WTC11 (cell line): Measurements from ENCODE around the gene ANXA2. TPM values are rescaled to one million over a fixed set of nuclear protein-coding genes. Genes with fewer than 3 reads are reported as not detected.
A peak's percentile ranks its signal among the peaks of the same experiment; 100 is the strongest.

Source experiments
- ATAC-seq: fragments of 200-7000 bp; cut with Tn5 transposase; 2 replicates; pipeline ENCODE4 v1.10.0; 2021; ENCODE audit warnings: mild to moderate bottlenecking, moderate library complexity
- CTCF ChIA-PET: fragments of 300-600 bp; sonication (Branson Sonifier 250); formaldehyde crosslinking; loops from one replicate; lab custom pipeline; 2021; ENCODE audit warnings: antibody characterized with exemption; lab: Charles Lee
- POLR2A ChIA-PET: fragments of 350-600 bp; sonication (Branson Sonifier 250); formaldehyde crosslinking; loops from one replicate; lab custom pipeline; 2021; ENCODE audit warnings: antibody characterized with exemption; lab: Charles Lee
- DNase-seq: peaks from one replicate; pipeline ENCODE4 v3.0.0; 2021; ENCODE audit warnings: low spot score
- H3K27ac Mint-ChIP-seq: 2 replicates; pipeline ENCODE4 v1.8.0; 2021; ENCODE audit warnings: mixed read lengths
- H3K27me3 Mint-ChIP-seq: 2 replicates; pipeline ENCODE4 v1.8.0; 2021; ENCODE audit warnings: low read depth, mild to moderate bottlenecking, moderate library complexity, mixed read lengths
- H3K36me3 Mint-ChIP-seq: 2 replicates; pipeline ENCODE4 v1.8.0; 2021; ENCODE audit warnings: mixed read lengths
- H3K4me1 Mint-ChIP-seq: 2 replicates; pipeline ENCODE4 v1.8.0; 2022; ENCODE audit warnings: mixed read lengths
- H3K4me3 Mint-ChIP-seq: 2 replicates; pipeline ENCODE4 v1.8.0; 2021; ENCODE audit warnings: mild to moderate bottlenecking, moderate library complexity, mixed read lengths
- H3K9me3 Mint-ChIP-seq: 2 replicates; pipeline ENCODE4 v1.8.0; 2021; ENCODE audit warnings: mixed read lengths
- ATF2 ChIP-seq: sonication (generic); formaldehyde crosslinking; IDR thresholded peaks from 2 replicates; pipeline ENCODE4 v1.8.1; 2022; ENCODE audit warnings: low read depth, missing genetic modification reagents, borderline replicate concordance
- FOXK1 ChIP-seq: sonication (generic); formaldehyde crosslinking; IDR thresholded peaks from 2 replicates; pipeline ENCODE4 v1.8.0; 2022; ENCODE audit warnings: mild to moderate bottlenecking, moderate library complexity, missing genetic modification reagents
- GABPB1 ChIP-seq: sonication (generic); formaldehyde crosslinking; IDR thresholded peaks from 2 replicates; pipeline ENCODE4 v1.8.1; 2023; ENCODE audit warnings: mild to moderate bottlenecking, missing genetic modification reagents
- NFE2L1 ChIP-seq: sonication (generic); formaldehyde crosslinking; IDR thresholded peaks from 2 replicates; pipeline ENCODE4 v1.8.1; 2023; ENCODE audit warnings: missing genetic modification reagents
- OVOL2 ChIP-seq: fragments of 250-450 bp; sonication (Bioruptor Pico); IDR thresholded peaks from 2 replicates; pipeline ENCODE4 v1.9.0; 2021; ENCODE audit warnings: mild to moderate bottlenecking, borderline replicate concordance
- SP1 ChIP-seq: sonication (generic); formaldehyde crosslinking; conservative IDR thresholded peaks from 2 replicates; pipeline ENCODE4 v1.8.1; 2022; ENCODE audit warnings: missing genetic modification reagents
- TEAD1 ChIP-seq: sonication (generic); formaldehyde crosslinking; IDR thresholded peaks from 2 replicates; pipeline ENCODE4 v1.8.0; 2022; ENCODE audit warnings: mild to moderate bottlenecking, missing genetic modification reagents
- TP53 ChIP-seq: sonication (generic); formaldehyde crosslinking; IDR thresholded peaks from 2 replicates; pipeline ENCODE4 v1.8.1; 2023; ENCODE audit warnings: mild to moderate bottlenecking, missing genetic modification reagents
- ZNF281 ChIP-seq: sonication (generic); formaldehyde crosslinking; IDR thresholded peaks from 2 replicates; pipeline ENCODE4 v1.8.0; 2023; ENCODE audit warnings: mild to moderate bottlenecking, missing genetic modification reagents
- ZNF416 ChIP-seq: fragments of 250-450 bp; sonication (Bioruptor Pico); IDR thresholded peaks from 2 replicates; pipeline ENCODE4 v1.9.0; 2021; ENCODE audit warnings: mild to moderate bottlenecking, inconsistent platforms
- ZNF423 ChIP-seq: fragments of 250-450 bp; sonication (Bioruptor Pico); IDR thresholded peaks from 2 replicates; pipeline ENCODE4 v2.1.2; 2022; ENCODE audit warnings: mild to moderate bottlenecking, moderate library complexity
- ZNF532 ChIP-seq: fragments of 250-450 bp; sonication (Bioruptor Pico); IDR thresholded peaks from 2 replicates; pipeline ENCODE4 v1.9.0; 2021; ENCODE audit warnings: mild to moderate bottlenecking, borderline replicate concordance
- total RNA-seq: library from RNA; stranded (reverse); gene quantifications from 3 replicates; pipeline ENCODE4 v1.2.3, GENCODE V29; 2021
- TF ChIP-seq, protein P1 (sequence below): sonication (generic); formaldehyde crosslinking; IDR thresholded peaks from 2 replicates; pipeline ENCODE4 v1.8.0; 2022; ENCODE audit warnings: mild to moderate bottlenecking, missing genetic modification reagents
- TF ChIP-seq, protein P2 (sequence below): sonication (generic); formaldehyde crosslinking; IDR thresholded peaks from 2 replicates; pipeline ENCODE4 v1.8.1; 2023; ENCODE audit warnings: mild to moderate bottlenecking, moderate library complexity, missing genetic modification reagents
- TF ChIP-seq, protein P3 (sequence below): sonication (generic); formaldehyde crosslinking; IDR thresholded peaks from 2 replicates; pipeline ENCODE4 v1.8.1; 2022; ENCODE audit warnings: mild to moderate bottlenecking, missing genetic modification reagents, moderate library complexity, borderline replicate concordance
- TF ChIP-seq, protein P4 (sequence below): sonication (generic); formaldehyde crosslinking; IDR thresholded peaks from 2 replicates; pipeline ENCODE4 v1.8.1; 2023; ENCODE audit warnings: mild to moderate bottlenecking, missing genetic modification reagents

ANXA2 gene
- total RNA-seq, 1 experiment from 2014 or later = 152 TPM

- TF ChIP-seq, protein P1, sequence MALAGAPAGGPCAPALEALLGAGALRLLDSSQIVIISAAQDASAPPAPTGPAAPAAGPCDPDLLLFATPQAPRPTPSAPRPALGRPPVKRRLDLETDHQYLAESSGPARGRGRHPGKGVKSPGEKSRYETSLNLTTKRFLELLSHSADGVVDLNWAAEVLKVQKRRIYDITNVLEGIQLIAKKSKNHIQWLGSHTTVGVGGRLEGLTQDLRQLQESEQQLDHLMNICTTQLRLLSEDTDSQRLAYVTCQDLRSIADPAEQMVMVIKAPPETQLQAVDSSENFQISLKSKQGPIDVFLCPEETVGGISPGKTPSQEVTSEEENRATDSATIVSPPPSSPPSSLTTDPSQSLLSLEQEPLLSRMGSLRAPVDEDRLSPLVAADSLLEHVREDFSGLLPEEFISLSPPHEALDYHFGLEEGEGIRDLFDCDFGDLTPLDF = no peak
- TF ChIP-seq FOXK1 (CRISPR knock-in tag) = no peak
- TF ChIP-seq, protein P2, sequence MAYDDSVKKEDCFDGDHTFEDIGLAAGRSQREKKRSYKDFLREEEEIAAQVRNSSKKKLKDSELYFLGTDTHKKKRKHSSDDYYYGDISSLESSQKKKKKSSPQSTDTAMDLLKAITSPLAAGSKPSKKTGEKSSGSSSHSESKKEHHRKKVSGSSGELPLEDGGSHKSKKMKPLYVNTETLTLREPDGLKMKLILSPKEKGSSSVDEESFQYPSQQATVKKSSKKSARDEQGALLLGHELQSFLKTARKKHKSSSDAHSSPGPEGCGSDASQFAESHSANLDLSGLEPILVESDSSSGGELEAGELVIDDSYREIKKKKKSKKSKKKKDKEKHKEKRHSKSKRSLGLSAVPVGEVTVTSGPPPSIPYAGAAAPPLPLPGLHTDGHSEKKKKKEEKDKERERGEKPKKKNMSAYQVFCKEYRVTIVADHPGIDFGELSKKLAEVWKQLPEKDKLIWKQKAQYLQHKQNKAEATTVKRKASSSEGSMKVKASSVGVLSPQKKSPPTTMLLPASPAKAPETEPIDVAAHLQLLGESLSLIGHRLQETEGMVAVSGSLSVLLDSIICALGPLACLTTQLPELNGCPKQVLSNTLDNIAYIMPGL (CRISPR knock-in tag) = no peak
- TF ChIP-seq, protein P3, sequence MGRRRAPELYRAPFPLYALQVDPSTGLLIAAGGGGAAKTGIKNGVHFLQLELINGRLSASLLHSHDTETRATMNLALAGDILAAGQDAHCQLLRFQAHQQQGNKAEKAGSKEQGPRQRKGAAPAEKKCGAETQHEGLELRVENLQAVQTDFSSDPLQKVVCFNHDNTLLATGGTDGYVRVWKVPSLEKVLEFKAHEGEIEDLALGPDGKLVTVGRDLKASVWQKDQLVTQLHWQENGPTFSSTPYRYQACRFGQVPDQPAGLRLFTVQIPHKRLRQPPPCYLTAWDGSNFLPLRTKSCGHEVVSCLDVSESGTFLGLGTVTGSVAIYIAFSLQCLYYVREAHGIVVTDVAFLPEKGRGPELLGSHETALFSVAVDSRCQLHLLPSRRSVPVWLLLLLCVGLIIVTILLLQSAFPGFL (CRISPR knock-in tag) = no peak
- TF ChIP-seq GABPB1 (CRISPR knock-in tag) = no peak
- no peak for TF ChIP-seq ZNF281 (CRISPR knock-in tag)
- TF ChIP-seq TP53 (CRISPR knock-in tag) = no peak
- TF ChIP-seq ZNF416 = no peak
- TF ChIP-seq ZNF532 (CRISPR knock-in tag) = no peak
- TF ChIP-seq, all 79 proteins: peak for 0
Measured at GRCh38 chr15:60399246-60399915, 1.6 kb upstream of the ANXA2 start (continued).

- H3K27ac Mint-ChIP-seq = no peak overlapping the region
Measured at GRCh38 chr15:60396958-60397771, 621 bp downstream of the ANXA2 start.

More at GRCh38 chr15:60396958-60397771, 621 bp downstream of the ANXA2 start:
- peak overlapping the region; percentile 83 for H3K4me3 Mint-ChIP-seq
- CTCF ChIA-PET = no interaction called here
- ATAC-seq = peak; percentile 33
- TF ChIP-seq, protein P4, sequence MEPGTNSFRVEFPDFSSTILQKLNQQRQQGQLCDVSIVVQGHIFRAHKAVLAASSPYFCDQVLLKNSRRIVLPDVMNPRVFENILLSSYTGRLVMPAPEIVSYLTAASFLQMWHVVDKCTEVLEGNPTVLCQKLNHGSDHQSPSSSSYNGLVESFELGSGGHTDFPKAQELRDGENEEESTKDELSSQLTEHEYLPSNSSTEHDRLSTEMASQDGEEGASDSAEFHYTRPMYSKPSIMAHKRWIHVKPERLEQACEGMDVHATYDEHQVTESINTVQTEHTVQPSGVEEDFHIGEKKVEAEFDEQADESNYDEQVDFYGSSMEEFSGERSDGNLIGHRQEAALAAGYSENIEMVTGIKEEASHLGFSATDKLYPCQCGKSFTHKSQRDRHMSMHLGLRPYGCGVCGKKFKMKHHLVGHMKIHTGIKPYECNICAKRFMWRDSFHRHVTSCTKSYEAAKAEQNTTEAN (CRISPR knock-in tag) = 0 out of 2 replicates have a peak, but pooled peaks have one; percentile 36
- 0 out of 2 replicates have a peak, but pooled peaks have one; percentile 64 for TF ChIP-seq NFE2L1 (CRISPR knock-in tag)
- TF ChIP-seq ZNF423 (CRISPR knock-in tag) = peak; percentile 68
- 0 out of 2 replicates have a peak, but pooled peaks have one; percentile 22 for TF ChIP-seq TEAD1 (CRISPR knock-in tag)
- TF ChIP-seq ATF2 (CRISPR knock-in tag) = no peak
- no peak for TF ChIP-seq OVOL2 (CRISPR knock-in tag)
- peak; percentile 47; the same call in 1 of the 2 replicates for TF ChIP-seq SP1 (CRISPR knock-in tag)
- TF ChIP-seq, all 79 proteins: peak for 5
- Mint-ChIP-seq H3K27me3 (peaks cover 17% of the 10 kb centered on the region), H3K9me3 (no peaks in the 10 kb centered on the region), H3K4me1 (peaks cover 66% of the 10 kb centered on the region), H3K36me3 (no peaks in the 10 kb centered on the region)
- POLR2A ChIA-PET = no interaction called here
- DNase-seq = peak; percentile 64
